ENCODE results near the gene PPTC7.

PPTC7 gene

GRCh38 chr12:110557300-110557699, 25.8 kb downstream of the PPTC7 start:
- Mint-ChIP-seq H3K27ac (no peak overlapping the region), H3K4me1 (peaks cover 24% of the 10 kb centered on the region), H3K9me3 (no peaks in the 10 kb centered on the region), H3K4me3 (no peak overlapping the region), H3K27me3 (ENCODE audit: low read depth) (no peaks in the 10 kb centered on the region), H3K36me3 (ENCODE audit: low read depth) (peaks cover 10% of the 10 kb centered on the region)
- no peak for TF ChIP-seq CTCF (IDR thresholded peaks at IDR 0.05; ENCODE audit: unreplicated experiment in 3 of 3)

- Mint-ChIP-seq H3K27me3 (ENCODE audit: low read depth) (no peaks in the 10 kb centered on the region), H3K4me3 (no peak overlapping the region), H3K4me1 (peaks cover 24% of the 10 kb centered on the region), H3K9me3 (no peaks in the 10 kb centered on the region), H3K27ac (no peak overlapping the region), H3K36me3 (ENCODE audit: low read depth) (peaks cover 15% of the 10 kb centered on the region)
- TF ChIP-seq CTCF (IDR thresholded peaks at IDR 0.05; ENCODE audit: unreplicated experiment in 3 of 3): no peak
Observed at GRCh38 chr12:110556705-110557104, 26.4 kb downstream of the PPTC7 start.

GRCh38 chr12:110555577-110556406, 27.3 kb downstream of the PPTC7 start:
- Mint-ChIP-seq H3K27me3 (ENCODE audit: low read depth) (no peaks in the 10 kb centered on the region), H3K4me1 (peaks cover 20% of the 10 kb centered on the region), H3K9me3 (no peaks in the 10 kb centered on the region), H3K27ac (peak overlapping the region in 1 of 3 experiments; percentile 7), H3K4me3 (no peak overlapping the region), H3K36me3 (ENCODE audit: low read depth) (peaks cover 20% of the 10 kb centered on the region)
- no peak for TF ChIP-seq CTCF (IDR thresholded peaks at IDR 0.05; ENCODE audit: unreplicated experiment in 3 of 3)

GRCh38 chr12:110554184-110554583, 28.9 kb downstream of the PPTC7 start:
- Mint-ChIP-seq H3K4me1 (peaks cover 22% of the 10 kb centered on the region), H3K27me3 (ENCODE audit: low read depth) (no peaks in the 10 kb centered on the region), H3K36me3 (ENCODE audit: low read depth) (peaks cover 31% of the 10 kb centered on the region), H3K4me3 (no peak overlapping the region), H3K27ac (no peak overlapping the region), H3K9me3 (no peaks in the 10 kb centered on the region)
- no peak for TF ChIP-seq CTCF (IDR thresholded peaks at IDR 0.05; ENCODE audit: unreplicated experiment in 3 of 3)

GRCh38 chr12:110550981-110551380, 32.1 kb downstream of the PPTC7 start:
- Mint-ChIP-seq H3K36me3 (ENCODE audit: low read depth) (peaks cover 28% of the 10 kb centered on the region), H3K27ac (no peak overlapping the region), H3K27me3 (ENCODE audit: low read depth) (no peaks in the 10 kb centered on the region), H3K9me3 (no peaks in the 10 kb centered on the region), H3K4me1 (peaks cover 19% of the 10 kb centered on the region), H3K4me3 (no peak overlapping the region)
- TF ChIP-seq CTCF (IDR thresholded peaks at IDR 0.05; ENCODE audit: unreplicated experiment in 3 of 3): no peak

GRCh38 chr12:110549716-110550115, 33.4 kb downstream of the PPTC7 start:
- Mint-ChIP-seq H3K4me3 (no peak overlapping the region), H3K9me3 (no peaks in the 10 kb centered on the region), H3K27ac (peak overlapping the region; percentile 48 to 61 (median 53))

More at GRCh38 chr12:110549716-110550115, 33.4 kb downstream of the PPTC7 start:
- Mint-ChIP-seq H3K36me3 (ENCODE audit: low read depth) (peaks cover 38% of the 10 kb centered on the region), H3K4me1 (peaks cover 7% of the 10 kb centered on the region), H3K27me3 (ENCODE audit: low read depth) (no peaks in the 10 kb centered on the region)
- no peak for TF ChIP-seq CTCF (IDR thresholded peaks at IDR 0.05; ENCODE audit: unreplicated experiment in 3 of 3)
